CD4-positive, alpha-beta T cell treated with Interleukin-17A for 4 hours (primary cell): Measurements from ENCODE around the gene TUBB1.

Source experiments
- DNase-seq: peaks from one replicate; pipeline ENCODE4 v3.0.0-alpha.2; 2020; ENCODE audit warnings: mixed read lengths

The TUBB1 gene

DNA sequence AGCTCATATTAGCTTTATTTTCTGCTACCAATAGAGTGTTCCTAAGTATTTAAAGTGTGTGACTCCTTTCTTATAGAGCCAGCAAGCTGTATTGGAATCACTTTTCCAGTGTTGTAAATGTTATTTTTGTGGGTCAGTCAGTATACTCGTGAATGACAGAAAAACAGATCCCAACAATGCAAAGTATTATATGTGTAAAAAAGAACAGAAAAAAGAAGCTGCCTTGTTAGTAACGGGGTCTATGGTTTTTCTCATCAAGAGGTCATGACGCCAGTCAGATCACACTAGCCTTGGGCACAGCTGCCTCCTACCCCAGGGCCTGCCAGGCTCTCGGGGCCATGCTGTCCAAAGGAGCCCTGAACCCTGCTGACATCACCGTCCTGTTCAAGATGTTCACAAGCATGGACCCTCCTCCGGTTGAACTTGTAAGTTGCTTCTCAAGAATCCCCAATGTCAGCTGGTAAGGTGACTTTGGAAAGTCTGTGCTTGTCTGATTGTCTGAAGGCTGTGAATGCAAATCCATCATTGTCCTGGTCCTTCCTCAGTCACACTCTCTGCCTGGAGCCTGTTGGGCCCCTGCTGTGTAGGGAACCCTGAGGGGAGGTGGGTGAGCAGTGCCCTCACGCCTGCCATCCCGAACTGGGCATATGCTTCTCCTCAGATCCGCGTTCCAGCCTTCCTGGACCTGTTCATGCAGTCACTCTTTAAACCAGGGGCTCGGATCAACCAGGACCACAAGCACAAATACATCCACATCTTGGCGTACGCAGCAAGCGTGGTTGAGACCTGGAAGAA lies 28.4 kb upstream of the TUBB1 start:
- DNase-seq: no peak

DNA sequence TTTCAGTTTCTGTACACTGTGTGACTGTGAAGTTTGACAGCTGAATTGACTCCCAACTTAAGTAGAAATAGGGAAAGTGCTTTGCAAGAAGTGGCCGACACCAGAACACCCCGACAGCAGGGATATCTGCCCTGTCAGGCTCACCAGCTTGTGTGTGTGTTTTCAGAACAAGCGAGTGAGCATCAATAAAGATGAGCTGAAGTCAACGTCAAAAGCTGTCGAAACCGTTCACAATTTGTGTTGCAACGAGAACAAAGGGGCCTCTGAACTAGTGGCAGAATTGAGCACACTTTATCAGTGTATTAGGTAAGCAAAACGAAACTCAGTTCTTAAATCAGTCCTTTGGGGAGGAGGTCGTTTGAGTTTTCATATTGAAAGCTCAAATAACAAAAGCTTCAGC lies 27.5 kb upstream of the TUBB1 start:
- DNase-seq: no peak

DNA sequence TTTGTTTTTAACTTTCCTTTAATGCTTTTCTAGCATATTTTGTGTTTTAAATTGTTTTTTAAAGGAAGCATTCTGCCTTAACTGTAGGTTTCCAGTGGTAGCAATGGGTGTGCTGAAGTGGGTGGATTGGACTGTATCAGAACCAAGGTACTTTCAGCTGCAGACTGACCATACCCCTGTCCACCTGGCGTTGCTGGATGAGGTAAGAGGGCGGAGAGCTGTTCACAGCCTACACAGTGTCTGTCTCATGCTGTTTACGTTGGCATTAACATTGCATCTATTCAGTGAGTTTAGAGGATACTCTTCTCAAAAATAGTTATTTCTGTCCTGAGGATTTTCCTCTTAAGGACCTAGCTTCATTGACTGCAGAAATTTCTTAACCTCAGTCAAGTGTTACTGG lies 26.3 kb upstream of the TUBB1 start:
- no peak for DNase-seq

DNA sequence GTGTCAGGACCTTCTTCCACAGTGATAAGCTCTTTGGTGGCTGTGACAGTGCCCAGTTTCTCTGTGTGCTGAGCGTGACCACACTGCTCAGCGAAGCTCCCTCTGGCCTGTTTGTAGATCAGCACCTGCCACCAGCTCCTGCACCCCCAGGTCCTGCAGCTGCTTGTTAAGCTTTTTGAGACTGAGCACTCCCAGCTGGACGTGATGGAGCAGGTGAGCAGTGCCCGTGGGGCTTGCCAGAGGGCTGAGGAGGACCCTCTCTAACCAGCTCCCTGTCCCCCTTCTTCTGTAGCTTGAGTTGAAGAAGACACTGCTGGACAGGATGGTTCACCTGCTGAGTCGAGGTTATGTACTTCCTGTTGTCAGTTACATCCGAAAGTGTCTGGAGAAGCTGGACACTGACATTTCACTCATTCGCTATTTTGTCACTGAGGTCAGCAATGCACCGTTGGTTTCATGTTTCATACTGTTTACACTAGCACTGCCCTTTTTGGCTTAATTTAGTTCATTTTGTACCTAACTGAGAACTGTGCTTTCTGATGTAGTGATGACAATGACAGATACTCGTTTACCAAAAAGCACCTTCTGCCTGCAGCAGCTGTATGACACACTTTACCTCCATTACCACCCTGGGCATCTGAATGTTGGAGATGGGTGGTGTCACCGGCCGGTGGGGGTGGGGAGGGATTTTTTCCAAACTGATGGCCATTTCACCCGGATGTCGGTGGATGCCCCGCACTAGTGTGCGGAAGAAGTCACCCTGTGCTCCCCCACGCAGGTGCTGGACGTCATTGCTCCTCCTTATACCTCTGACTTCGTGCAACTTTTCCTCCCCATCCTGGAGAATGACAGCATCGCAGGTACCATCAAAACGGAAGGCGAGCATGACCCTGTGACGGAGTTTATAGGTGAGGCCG lies 25.6 kb upstream of the TUBB1 start:
- DNase-seq: no peak

DNA sequence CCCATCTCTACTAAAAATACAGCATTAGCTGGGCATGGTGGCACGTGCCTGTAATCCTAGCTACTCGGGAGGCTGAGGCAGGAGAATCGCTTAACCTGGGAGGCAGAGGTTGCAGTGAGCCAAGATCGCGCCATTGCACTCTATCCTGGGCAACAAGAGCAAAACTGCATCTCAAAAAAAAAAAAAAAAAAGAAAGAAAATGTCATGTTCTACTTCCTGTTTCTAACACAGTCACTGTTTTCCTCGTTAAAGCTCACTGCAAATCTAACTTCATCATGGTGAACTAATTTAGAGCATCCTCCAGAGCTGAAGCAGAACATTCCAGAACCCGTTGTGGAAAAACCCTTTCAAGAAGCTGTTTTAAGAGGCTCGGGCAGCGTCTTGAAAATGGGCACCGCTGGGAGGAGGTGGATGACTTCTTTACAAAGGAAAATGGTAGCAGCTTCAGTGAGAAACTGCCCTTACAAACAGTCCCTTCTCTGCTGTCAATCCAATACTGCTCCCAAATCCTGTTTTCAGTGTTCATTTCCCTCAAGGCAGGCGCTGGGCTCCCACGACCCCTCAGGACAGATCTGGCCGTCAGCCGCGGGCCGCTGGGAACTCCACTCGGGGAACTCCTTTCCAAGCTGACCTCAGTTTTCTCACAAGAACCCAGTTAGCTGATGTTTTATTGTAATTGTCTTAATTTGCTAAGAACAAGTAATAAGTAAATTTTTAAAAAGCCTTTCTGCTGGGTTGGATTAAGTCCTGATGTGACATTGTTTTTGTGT lies 24.7 kb upstream of the TUBB1 start:
- no peak for DNase-seq

DNA sequence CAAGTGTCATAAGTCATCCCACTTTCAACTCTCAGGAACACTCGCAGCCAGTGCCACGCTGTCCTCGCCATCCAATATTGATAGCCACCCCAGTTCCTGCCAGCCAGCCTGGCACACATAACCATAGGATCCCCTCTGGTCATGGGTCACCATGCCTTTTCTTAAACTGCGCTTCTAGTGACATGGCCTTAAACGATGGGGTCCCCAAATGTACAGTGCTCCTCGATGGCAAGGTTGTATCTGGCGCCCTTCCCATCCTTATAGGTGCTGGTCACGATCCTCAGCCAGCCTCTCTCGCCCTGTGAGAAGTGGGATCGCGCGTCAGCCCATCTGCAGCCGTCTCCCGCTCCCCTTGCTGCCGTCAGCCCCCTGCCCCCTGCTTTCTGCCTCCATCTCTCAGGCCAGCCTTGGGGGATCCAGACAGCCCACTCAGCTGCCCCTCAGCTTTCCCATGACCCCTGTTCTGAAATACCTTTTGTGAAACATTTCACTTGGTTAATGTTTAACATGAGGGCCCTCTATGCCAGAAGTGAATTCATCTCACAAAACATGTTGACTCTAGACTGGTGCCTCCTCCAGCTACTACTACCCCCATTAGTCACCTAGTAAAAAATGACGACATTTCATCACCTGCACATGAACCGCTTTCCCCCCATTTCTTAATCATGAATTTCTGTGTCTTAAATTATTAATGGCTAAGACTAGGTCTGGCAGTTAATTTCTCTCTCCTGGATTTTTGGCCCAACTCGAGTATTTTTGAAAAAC lies 23.6 kb upstream of the TUBB1 start:
- DNase-seq: no peak

DNA sequence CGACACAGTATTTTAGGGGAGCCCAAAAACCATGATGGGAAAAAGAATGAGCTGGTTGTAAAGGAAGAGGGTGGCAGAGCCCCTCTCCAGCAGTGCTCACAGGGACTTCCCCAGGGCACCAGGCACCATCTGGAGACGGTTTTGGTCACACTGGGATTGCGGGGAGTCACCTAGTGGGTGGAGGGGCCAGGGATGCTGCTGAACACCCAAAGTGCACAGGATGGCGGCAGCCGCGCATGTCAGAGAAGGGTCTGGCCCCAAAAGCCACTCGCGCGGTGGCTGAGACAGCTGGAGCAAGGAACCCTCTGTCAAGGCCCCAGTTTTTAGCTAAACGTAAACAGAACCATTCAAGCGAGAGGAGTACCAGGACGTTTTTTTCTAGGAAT lies 23.0 kb upstream of the TUBB1 start:
- no peak for DNase-seq

DNA sequence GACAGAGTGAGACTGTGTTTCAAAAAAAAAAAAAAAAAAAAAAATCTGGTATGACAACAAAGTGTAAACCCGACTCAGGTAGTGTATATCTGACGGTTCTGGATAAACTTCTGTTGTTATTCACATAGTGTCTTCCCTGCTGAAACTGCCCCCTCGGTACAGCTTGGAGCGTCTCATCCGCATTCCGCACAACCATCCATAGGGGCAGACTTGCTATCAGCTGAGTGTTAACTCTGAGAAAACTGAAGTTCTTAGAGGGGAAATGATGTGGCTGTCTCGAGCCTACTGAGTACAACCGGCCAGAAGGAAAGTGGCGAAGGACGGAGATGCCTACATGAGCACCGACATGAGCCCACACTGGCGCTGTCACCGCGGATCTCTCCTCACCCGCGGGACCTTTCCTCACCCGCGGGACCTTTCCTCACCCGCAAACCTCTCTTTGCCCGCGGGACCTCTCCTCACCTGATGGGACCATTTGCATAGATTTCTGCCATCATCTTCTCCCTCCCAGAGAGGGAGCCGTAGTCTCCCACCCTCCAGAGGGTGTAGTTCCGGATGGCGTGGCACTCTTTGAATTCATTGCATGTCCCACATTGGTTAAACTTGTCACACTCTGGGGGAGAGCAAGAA lies 22.0 kb upstream of the TUBB1 start:
- no peak for DNase-seq

DNA sequence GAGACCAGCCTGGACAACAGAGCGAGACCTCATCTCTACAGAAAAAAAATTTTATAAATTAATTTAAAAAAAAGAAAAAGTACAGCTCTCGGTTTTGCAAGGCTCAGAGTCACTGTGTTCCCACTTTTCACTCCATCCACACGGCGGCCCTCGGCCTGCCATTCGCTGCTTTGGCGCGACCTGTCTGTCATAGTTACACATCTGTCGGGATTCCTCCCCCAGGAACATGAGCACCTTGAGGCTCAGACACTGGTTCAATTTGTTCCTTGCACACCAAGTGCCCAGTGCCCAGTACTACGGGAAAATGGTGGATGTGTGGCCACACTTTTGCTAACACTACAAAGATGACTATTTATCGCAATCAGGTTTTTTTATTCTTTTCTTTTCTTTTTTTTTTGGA lies 20.6 kb upstream of the TUBB1 start:
- DNase-seq: no peak

DNA sequence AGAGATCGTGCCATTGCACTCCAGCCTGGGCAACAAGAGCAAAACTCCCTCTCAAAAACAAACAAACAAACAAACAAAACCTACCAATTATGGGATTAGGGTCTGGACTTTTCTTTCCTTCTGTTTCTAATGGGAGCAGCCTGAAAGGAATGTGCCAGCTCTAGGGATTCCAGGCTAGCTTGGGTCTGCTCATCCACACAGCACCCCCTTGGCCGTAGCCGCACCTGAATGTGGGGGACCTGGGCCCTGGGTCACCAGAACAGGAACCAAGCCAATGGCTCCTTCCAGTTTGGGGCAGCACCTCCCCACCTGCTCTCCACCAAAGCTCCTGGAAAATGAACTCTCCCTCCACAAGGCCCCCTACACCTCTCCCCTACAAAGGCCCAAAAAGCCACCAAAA lies 18.9 kb upstream of the TUBB1 start:
- no peak for DNase-seq

DNA sequence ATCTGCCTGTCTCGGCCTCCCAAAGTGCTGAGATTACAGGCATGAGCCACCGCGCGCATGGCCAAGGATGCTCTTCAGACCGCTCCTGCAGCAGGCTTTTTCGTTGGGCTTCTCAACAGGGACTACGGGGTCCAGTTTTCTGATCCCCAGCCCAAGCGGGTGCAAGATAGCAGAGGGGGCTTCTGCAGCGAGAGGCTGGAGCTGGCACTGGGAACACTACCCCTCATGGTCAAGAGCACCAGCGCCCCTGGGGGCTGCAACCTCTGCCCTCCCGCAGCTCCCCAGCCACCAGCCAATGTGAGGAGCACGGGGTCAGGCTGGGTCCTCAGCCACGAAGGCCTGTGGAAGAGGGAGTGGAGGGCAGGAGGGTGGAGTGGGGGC lies 18.2 kb upstream of the TUBB1 start:
- DNase-seq: no peak

DNA sequence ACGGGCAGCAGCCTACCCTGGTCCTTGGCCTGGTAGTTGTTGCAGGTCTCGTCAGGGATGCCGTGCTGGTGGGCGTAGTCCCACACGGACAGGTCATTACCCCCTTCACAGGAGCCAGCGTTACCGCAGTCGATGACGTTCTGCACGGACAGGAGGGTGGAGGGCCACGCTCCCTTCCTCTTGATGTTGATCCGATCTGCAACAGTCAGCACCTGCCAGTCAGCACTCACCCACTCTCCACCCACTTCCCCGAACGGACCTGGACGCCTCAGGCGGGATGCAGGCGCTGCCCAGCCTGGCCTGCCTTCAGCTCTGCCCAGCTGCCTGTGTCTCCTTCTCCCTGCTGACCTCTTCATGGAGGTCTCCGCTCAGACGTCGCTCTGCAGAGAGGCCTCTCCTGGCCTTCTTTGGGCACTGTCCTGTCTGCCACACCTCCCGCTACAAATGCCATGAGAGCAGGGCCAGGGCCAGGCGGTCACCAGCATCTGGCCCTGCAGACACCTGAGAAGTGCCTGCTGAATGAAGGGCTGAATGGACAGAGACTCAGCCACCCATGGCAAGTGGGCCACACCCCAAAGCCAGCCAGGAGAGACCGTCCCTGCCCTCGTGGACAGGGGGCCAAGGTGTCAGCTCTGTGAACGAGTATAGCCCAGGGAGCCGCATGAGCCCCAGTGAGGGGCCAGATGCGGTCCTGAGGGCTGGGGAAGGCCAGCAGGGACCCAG lies 17.6 kb upstream of the TUBB1 start:
- no peak for DNase-seq

DNA sequence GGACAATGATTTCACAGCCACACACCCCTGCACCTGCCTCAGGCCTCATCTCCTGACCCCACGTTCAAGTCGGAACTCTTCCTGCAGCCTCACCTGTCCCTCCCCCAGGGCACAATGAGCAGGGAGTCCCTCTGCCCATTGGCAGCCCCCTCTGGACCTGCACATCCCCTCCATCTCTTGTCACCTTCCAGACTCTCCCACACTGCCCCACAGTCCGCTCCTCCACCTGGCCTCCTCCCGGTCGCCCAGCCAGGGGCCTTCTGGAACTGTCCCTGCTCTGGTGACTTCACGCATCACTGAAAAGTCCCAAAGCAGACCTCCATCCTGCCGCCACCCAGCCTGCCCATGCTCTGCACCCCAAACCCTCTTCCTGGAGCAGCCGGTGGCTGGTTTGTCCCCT lies 16.8 kb upstream of the TUBB1 start:
- DNase-seq: no peak

DNA sequence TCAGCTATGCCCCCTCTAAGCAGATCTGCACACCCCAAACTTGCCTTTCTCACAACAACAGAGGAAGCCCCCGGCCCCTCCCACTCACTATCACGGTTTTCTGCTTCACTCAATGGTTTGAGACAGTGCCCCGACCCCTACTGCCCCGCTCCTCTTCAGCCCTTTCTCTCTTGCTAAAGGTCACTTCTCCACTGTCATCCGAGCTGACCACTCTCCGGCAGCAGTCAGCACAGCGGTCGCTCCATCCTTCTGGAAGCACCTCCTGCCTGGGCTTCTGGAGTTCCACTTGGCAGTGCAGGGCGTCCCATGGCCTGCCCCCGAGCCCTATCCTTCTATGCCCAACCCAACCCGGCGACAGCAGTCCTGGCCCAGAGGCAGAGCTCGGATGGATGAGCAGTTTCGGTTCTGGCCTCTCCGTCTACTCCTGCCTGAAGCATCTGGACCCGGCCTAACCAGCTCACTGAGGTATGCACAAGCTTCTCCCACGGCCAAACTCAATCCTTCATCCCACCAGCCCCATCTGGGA lies 16.3 kb upstream of the TUBB1 start:
- DNase-seq: no peak

DNA sequence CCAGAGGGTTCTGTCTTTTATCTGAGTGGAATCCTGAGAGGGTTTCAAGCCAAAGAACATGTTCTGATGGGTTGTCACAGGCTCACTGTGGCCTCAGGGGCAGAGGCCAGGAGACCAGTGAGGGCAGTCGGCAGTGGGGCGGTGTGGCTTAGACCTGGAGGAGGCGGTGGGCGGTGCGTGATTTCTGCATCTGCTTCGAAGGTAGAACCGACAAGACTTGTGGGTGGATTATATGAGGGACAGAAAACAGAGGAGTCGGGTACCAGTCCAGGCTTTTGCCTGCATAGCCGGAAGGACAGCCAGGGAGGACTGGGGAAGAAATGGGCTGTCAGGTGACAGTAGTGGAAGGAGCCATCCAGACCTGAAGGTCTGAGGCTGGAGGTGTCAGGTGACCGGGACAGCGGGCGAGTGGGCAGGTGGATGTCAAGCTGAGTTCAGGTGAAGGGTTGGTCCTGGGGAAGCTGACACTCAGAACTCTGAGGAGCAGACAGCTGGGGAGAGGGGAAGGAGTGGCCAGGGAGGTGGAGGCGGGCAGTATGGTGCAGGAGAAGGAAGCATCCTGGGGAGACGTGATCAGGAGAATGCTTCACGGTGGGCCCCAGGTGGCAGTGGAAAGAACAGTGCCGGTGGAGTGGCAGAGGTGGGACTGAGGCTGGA lies 15.3 kb upstream of the TUBB1 start:
- DNase-seq: no peak

DNA sequence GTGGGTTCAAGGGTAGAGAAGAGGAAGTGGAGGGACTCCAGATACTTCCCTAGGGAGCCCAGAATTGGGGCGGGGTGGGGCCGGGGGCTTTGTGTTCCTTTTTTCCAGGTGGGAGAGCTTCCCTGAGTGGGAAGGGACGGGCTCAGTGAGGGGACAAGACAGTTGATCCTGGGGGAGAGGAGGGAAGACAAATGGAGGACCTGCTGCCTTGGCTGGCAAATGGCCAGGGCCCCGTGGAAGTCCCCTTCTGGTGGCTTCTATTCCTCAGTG lies 14.8 kb upstream of the TUBB1 start:
- DNase-seq: peak; percentile 64

DNA sequence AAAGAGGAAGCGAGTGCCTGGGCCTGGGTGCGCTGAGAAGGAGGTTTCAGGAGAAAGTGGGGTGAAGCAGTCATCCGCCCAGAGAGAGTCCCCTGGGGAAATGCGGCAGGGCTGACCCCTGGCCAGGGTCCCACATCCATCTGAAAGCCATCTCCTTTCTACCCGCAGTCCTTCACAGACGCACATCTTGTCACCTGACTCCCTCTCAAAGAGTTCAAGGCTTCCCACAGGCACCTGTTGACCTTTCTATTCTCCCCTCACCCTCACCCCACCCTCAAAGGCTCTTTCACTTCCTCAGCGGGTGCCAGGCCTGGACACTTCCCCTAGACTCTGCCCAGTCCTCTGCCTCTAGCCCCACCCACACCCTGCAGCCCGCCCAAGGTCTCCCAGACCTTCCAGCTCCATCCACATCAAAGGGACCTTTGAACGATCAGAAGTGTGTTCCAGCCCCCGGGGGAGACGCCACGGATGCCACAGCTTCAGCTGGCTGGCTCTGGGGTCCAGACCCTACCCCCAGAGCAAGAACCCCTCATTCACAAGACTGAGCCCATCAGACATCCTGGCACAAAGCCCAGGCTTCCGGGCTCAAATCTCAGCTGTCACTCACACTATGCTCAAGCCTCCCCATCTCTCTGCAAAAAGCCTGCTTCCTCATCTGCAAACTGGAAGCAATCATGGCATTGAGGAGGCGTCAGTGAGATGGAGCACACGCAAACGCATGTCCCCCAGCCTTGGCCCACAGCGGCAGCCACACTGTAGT lies 14.3 kb upstream of the TUBB1 start:
- DNase-seq: peak; percentile 76

DNA sequence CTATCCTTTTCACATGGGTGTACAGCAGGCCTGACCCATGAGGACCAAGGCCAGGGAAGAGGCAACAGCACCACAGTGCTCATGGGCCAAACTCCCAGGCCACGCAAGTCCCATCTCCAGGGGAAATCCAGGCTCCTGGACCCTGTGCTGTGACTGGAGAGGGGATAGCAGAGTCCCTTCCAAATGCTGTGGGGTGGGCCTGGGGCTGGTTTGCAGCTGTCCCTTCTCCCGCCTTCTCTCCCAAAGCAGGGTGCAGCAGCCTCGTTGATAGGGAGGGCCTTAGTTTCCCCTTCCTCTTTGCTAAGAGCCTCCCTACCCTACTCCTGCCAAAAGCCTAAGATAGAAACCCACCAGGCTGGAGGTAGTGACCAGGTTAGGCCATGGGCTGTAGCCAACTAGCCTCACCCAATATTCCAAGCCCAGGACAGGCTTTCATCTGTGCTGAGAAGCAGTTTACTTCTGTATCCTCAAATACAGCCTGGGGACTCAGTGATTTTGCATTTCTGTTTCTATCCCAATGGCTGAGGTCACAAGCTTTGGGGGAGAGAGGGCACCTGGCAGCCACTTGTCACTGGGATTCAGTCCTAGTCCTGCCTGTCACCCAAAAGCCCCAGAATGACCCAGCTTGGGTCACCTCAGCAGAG lies 13.6 kb upstream of the TUBB1 start:
- no peak for DNase-seq

DNA sequence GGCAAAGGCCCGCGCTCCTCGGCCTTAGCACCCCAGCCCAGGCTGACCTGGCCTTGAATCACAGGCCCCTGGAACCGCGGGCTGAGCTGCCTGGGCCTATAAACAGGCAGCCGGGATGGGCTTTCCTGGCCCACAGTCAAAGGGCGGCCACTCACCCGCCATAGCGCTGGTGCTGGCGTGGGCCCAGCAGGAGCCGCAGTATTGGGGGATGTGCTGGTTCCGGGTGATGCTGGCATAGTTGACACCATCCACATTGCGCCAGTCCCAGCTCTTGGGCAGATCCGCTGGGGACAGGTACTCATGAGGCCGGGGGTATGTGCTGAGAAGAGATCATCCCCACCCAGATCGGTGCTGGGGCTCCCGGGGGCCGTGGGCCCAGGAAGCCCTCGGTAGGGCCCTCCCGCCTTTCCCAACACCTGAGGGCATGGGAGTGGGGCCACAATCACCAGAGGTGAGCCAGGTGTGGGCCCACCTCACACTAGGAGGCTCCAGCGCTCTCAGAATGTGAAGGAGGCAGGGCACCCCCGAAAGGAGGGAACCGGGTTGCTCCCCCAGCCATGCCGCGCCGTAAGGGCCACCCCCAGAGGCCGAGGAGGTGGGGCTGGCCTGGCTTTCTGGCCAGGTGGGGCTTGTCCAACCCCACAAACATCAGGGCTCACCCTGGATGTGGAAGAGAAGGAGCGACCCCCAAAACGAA lies 12.9 kb upstream of the TUBB1 start:
- no peak for DNase-seq
